HG03103 (cell line): ENCODE data around the gene RASGRF1.

Source experiments
- ATAC-seq: cut with Tn5 transposase; IDR thresholded peaks from one replicate; pipeline ENCODE4 v1.9.1; 2021; ENCODE audit warnings: low read depth; ENCODE audit not compliant: unreplicated experiment

Gene RASGRF1

GRCh38 chr15:79067072-79067833 lies 23.3 kb downstream of the RASGRF1 start:
- ATAC-seq = no peak

GRCh38 chr15:79066391-79067071 lies 24.0 kb downstream of the RASGRF1 start:
- no peak for ATAC-seq

DNA sequence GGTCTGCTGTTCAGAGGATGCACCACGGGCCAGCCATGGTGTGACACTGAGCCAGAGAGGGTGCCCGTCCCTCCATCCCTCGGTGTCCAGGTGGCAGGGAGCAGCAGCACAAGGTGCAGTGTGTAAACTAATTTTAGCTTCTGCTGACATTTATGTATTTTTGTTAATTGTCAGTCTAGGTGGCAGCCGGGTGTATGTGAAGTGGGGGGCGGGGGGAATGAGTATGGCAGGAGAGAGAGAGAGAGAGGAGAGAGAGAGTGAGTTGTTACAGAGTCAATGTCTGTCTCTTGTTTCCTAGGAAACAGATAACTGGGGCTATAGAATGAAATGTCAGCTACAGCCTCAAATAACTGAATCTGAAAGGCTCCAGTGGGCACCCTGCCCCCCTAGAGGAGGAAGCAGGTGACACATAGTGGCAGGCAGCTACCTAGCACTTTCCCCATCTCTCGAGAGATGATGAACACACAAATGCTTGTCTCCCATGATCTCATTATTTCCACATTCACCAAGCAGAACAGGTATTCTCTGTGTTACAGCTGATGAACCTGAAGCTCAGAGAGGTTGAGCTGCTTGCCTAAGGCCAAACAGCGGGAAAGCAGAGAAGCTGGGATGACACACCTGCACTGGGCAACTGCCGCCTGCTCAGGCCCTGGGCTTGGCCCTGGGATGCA lies 24.7 kb downstream of the RASGRF1 start:
- ATAC-seq = no peak

DNA sequence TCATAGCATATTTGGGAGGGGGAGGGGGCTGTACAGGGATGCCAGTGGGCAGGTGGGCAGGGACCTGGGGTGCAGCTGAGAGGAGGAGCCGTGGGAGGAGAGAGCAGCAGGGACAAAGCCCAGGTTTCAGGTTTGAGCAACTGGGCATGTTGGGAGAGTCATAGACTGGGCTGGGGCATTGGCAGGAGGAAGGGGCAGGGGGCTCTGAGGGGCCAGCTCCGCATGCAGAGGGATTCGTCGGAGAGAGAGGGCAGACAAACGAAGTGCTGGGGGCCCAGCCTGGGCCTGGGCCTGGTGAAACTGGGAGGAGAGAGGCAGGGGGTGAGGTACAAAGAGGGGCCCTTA lies 25.2 kb downstream of the RASGRF1 start:
- ATAC-seq = no peak

- no peak for ATAC-seq
These were observed 26.1 kb downstream of the RASGRF1 start for GRCh38 chr15:79064496-79064895.

GRCh38 chr15:79060175-79060574 lies 30.4 kb downstream of the RASGRF1 start:
- ATAC-seq = no peak

DNA sequence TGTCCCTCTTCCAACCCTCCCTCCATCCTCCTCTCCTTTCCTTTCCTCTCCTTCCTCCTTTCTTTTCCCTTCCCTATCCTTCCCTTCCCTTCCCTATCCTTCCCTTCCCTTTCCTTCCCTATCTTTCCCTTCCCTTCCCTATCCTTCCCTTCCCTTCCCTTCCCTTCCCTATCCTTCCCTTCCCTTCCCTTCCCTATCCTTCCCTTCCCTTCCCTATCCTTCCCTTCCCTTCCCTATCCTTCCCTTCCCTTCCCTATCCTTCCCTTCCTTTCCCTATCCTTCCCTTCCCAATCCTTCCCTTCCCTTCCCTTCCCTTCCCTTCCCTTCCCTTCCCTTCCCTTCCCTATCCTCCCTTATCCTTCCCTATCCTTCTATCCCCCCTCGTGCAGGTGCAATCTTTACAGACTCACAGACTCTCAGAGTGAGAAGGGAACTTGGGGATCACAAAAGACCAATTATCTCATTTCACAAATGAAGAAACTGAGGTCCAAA lies 31.5 kb downstream of the RASGRF1 start:
- no peak for ATAC-seq

- no peak for ATAC-seq
These were observed 32.2 kb downstream of the RASGRF1 start for GRCh38 chr15:79058260-79058850.

GRCh38 chr15:79057050-79057449 lies 33.5 kb downstream of the RASGRF1 start:
- no peak for ATAC-seq

- ATAC-seq = no peak
These were observed 36.2 kb downstream of the RASGRF1 start for GRCh38 chr15:79054350-79054749.

- no peak for ATAC-seq
These were observed 36.7 kb downstream of the RASGRF1 start for GRCh38 chr15:79053894-79054293.

GRCh38 chr15:79051941-79052731 lies 38.4 kb downstream of the RASGRF1 start:
- ATAC-seq = no peak

- ATAC-seq = no peak
These were observed 39.6 kb downstream of the RASGRF1 start for GRCh38 chr15:79051029-79051428.

- no peak for ATAC-seq
These were observed 40.2 kb downstream of the RASGRF1 start for GRCh38 chr15:79050341-79050740.

DNA sequence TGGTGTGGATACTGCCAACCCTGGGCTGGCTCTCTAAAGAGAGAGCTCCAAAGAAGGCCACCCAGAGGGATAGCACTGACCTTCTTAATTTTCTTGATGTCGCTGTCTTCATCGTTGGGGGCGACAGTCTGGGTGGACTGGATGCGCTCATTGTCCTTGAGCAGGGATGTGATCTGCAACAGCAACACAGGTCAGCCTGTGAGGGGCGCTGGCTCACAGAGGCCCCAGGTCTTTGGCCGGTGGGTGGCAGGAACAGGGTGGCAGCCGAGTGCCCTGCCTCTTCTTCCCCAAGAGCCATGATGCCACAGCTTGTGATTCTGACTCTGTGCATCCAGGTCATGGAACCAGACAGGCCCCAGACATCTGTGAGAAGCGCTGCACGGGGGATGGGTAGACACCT lies 41.2 kb downstream of the RASGRF1 start:
- no peak for ATAC-seq

GRCh38 chr15:79047676-79048439 lies 42.7 kb downstream of the RASGRF1 start:
- no peak for ATAC-seq

GRCh38 chr15:79046691-79047404 lies 43.7 kb downstream of the RASGRF1 start:
- no peak for ATAC-seq

GRCh38 chr15:79045041-79045440 lies 45.5 kb downstream of the RASGRF1 start:
- ATAC-seq = no peak
